Body of pancreas (tissue), 4 donors: ENCODE measurements around the gene BPIFB6.

ENCODE experiments used
- POLR2A ChIP-seq, 3 donors: fragments of 450-650 bp; IDR thresholded peaks; one replicate each; pipeline ENCODE4 v1.6.1; 2016; ENCODE audit warnings: antibody characterized with exemption in 3 of 3, mild to moderate bottlenecking in 2 of 3
- TF ChIP-seq, protein P1 (sequence below), 7 experiments: fragments of 450-650 bp in 4 of 7; fragments of 200-600 bp in 3 of 7; sonication (generic) in 3 of 7; IDR thresholded peaks; one replicate each; pipeline ENCODE4 v1.5.1; 2016 to 2019; ENCODE audit warnings: antibody characterized with exemption in 7 of 7

DNA sequence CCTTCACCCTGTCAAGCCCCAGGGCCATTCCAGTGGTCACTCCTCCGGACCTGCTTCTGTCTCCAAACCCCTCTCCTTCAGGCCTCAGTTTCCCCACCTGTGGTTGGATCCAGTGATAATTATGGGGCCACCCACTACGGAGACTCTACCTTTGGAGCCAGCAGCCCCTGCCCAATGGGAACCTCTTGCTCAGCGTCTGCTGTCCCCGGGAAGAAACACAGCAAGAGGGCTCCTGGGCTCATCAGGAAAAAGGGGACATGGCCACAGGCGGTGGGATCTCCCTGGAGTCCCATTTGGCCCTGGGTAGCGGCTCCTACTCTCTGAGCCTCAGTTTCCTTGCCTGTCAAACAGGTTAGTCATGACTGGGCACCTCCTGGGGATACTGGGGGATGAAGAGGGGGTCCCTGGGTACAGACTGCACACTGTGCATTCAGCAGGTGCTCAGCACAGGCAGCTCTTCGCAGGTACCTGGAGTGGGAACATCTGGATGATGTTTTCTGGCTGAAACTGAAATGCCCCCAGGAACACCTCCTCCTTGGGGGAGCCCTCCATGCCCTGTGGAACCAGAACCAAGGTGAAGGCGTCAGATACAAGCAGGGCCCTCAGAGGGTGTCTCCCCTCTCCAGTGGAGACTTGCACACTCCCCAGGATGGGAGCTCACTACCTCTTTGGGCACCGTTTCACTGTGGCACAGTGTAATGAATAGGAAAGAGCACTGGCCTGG, 46.7 kb upstream of the BPIFB6 start:
- TF ChIP-seq POLR2A (IDR thresholded peaks at IDR 0.05): no peak
- TF ChIP-seq, protein P1, sequence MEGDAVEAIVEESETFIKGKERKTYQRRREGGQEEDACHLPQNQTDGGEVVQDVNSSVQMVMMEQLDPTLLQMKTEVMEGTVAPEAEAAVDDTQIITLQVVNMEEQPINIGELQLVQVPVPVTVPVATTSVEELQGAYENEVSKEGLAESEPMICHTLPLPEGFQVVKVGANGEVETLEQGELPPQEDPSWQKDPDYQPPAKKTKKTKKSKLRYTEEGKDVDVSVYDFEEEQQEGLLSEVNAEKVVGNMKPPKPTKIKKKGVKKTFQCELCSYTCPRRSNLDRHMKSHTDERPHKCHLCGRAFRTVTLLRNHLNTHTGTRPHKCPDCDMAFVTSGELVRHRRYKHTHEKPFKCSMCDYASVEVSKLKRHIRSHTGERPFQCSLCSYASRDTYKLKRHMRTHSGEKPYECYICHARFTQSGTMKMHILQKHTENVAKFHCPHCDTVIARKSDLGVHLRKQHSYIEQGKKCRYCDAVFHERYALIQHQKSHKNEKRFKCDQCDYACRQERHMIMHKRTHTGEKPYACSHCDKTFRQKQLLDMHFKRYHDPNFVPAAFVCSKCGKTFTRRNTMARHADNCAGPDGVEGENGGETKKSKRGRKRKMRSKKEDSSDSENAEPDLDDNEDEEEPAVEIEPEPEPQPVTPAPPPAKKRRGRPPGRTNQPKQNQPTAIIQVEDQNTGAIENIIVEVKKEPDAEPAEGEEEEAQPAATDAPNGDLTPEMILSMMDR (IDR thresholded peaks at IDR 0.05): no peak
